GM18508 (cell line): ENCODE results near the gene PTGFR.

ENCODE experiments used
- ATAC-seq: cut with Tn5 transposase; IDR thresholded peaks from one replicate; pipeline ENCODE4 v1.9.1; 2021; ENCODE audit warnings: moderate number of reproducible peaks; ENCODE audit not compliant: insufficient read depth, unreplicated experiment

Gene PTGFR, protein sequence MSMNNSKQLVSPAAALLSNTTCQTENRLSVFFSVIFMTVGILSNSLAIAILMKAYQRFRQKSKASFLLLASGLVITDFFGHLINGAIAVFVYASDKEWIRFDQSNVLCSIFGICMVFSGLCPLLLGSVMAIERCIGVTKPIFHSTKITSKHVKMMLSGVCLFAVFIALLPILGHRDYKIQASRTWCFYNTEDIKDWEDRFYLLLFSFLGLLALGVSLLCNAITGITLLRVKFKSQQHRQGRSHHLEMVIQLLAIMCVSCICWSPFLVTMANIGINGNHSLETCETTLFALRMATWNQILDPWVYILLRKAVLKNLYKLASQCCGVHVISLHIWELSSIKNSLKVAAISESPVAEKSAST

DNA sequence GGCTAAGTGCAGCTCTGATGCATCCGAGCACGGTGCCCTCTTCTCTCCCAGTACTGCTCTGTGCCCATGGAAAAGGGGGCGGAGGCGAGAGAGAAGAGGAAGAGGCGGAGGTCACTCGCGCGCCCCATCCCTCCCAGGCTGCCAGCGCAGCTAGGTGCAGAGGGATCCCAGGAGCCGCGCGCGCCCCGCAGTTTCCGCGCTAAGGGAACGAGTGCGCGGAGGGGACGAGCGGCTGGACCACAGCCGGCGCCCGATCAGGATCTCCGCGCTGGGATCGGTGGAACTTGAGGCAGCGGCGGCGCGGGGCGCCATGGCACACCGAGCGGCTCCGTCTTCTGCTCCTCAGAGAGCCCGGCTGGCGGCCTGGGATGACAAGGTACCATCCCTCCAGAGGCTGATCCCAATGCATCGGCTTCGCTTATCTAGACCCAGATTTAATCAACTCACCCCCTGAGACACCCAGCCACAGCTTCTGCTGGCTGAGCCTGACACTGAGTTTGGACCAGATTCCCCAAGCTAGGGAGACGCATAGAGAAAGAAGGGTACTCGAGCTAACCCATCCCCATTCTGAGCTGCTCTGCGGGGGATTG lies at the start of gene PTGFR:
Gene PTGFR, plus strand, starts transcription at position 114 of the 590 bp plus-strand sequence. CDS start 1,770 bp downstream, outside the sequence.
- ATAC-seq: no peak

DNA sequence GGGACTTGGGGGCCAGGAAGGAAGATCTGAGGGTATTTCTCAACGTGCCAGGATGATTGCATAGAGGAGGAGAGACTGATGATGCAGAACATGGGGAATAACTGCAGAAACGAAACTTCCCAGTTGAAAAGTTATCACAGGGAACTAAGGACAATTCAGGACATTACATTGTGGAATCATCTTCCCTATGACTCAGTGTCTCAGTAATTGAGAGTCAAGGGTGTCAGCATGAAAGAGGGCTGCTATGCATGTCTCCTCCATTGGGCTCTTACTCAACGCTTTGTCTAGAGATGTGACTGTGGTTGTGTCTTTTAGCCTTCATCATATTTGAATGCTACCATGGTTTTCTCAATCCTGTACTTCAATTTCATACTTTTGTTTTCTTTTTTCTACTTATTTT lies 48.9 kb upstream of the PTGFR start:
- ATAC-seq: no peak

DNA sequence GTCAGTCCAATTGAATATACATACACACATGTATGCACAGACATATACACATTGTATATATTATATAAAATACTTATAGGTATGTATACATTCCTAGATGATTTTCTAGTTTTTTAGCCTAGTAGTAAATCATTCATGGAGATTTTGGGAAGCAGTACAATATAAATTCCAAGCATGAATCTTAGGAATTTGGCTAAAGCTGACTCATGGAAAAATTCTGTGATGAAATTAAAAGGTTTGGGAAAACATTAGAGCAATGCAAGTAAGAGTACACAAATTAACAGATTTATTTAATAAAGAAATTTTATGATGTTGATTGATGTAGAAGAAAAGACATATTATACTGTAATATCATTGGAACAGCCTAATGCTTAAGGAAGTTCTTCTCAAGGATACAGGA lies 43.7 kb upstream of the PTGFR start:
- ATAC-seq: no peak

DNA sequence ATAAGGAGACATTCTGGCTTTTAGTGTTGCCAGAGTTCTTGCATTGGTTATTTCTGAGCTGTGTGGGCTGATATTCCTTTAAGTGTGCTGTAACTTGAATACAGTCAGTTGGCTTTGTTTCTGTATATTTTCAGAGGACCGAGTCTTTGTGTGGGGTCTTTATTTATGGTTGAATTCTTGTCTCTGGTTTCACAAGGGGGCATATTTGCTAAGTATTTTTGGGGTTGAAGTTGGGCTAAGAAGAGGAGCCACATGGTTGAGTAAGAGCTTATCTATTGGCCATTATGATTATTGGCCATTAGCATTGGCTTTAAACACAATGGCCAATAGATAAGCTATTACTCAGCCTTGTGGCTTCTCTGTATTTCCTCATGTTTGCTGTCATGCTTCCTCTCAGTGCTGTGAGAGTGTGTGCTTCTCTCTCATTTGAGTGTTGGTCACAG lies 26.3 kb upstream of the PTGFR start:
- no peak for ATAC-seq

DNA sequence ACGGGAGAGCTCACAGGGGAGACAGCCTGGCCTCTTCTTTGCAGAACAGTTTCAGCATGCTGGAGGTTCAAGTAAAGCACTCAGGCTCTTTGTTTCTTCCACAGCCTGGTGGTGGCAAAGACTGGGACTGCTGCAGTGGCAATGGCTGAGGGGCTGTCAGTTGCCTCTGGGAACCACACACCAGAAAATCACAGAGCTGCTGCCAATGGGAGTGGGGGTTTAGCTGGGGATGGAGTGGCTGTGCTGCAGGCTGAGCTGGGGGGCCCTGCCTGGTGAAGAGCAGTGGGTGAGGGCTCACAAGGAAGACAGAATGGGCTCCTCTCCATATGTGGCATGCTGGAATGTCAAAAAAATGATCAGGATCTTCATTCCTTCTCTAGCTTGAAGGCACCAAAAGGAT lies 25.6 kb upstream of the PTGFR start:
- ATAC-seq: no peak

DNA sequence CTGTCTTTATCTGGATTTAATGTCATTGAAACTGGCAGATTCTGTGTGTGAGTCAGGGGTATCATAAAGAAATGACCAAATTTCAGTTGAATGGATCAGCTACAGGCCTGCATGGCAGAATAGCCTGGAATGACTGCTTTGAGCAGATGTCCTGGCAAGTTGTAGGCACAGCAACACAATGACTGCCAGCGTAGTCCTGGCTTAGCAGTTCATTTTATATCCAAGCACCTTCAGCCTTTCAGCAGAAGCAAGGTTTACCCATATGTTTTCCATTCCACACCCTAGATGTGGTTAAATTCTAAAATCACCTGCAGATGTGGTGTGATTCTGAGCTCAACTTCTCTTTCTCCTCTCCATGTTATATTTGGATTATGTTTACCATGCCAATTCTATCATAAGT lies 22.3 kb upstream of the PTGFR start:
- no peak for ATAC-seq

DNA sequence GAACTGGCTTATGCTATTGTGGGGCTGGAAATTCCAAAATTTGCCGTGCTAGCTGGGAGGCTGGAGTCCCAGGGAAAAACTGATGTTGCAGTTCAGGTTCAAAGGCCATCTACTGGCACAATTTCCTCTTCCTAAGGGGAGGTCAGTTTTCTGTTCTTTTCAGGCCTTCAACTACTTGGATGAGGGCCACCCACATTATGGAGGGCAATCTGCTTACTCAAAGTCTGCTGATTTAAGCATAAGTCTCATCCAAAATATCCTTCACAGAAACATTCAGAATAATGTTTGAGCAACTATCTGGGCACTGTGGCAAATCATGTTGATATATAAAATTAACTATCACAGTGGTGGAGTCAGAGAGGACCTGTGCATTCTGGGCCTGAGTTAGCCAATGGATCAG lies 21.2 kb upstream of the PTGFR start:
- no peak for ATAC-seq

DNA sequence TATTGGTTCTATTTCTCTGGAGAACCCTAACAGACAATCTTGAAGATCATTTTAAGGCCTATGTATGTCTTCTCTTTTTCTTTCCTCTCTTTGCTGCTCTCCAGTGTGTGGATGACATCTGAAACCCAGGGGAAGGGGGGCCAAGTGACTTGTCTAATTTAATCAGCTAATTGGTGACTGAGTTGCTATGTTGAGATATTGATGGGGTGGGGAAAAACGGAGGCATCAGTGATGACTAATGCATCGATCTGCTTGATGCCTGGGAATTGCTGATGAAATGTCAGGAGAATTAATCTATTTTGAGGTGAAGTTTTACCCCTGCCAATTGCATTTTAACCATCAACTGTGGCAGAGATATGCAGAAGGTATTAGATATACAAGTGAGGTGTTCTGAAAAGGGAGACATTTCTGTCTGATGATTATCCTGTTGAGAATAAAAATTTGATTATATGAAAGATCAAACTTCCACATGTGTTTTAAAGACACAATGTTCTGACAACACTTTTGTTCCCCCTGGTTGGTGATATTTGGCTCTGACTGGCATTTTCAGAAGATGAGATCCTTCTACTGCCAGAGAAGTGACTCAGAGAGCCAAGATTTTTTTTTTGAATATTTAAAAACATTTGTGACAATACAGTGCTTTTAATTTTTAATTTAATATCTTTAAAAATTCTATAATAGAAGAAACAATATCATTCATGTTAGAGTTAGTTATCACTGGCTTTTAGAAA lies 18.7 kb upstream of the PTGFR start:
- no peak for ATAC-seq

DNA sequence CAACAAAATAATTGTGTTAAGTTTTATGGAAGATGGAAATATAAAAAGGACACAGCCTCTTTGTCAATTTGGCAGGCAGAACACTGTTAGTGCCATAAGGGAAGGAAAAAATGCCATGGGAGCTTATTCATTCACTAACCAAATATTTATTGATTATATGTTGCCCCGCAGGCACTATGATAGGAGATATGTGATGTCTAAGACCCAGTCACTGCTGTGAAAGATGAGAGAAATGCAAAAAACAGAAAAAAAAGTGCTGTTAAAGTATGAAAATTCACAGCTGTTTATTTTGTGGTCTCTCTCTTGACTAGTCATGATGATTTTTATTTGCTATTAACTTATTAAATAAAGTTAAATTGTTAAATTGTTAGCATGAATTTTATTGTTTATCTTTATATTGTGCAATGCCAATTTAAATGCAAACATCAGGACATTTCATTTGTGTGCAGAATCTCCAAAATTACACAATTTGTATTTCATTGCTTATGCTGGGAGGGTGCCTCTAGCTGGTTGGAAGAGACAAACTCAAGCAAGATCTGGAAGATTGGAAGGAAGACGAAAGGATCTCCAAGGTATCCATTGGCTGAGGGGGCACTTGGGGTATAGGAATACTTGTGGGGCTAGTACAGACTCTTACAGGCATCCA lies 17.8 kb upstream of the PTGFR start:
- ATAC-seq: no peak

DNA sequence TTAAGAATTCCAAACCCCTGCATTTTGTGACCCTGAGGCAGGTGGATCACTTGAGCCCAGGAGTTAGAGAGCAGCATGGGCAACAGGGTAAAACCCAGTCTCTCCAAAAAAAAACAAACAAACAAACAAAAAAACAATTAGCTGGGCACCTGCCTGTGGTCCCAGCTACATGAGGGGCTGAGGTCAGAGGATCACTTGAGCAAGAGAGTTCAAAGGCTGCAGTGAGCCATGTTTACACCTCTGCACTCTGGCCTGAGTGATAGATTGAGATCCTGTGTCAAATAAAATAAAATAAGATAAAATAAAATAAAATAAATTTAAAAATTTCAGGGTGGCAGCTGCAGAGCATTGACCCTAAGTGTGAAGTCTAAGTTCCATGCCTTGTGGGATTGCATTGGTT lies 16.7 kb upstream of the PTGFR start:
- no peak for ATAC-seq

DNA sequence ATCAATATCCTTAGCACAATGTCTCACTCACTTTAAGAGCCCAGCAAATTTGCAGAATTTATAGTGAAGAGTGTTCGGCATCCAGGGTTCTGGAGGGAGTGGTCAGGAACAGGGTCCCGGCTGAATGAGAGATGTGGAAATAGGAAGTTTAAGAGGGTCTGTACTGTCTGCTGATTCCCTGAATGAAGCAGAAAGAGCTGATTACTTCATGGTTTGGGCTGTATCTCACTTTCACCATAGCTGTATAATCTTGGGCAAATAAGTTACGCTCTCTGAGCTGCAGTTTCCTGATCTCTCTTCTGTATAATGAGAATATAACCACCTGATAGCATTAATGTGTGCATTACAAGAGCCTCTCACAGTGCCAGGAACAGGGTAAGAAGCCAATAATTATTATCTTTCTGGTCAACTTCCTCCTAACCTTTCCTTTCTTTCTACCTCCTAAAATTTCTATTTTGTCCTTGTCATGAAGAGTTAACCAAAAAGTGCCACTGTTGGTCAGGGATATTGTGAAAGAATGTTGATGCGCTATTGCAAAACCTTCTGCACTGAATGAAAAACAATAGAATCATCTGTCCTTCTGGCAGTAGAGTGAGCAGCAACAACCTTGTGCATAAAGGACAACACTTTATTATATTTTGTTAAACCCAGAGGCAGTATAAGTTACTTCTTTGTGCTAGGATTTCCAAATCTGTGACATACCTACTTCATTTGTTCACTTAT lies 14.7 kb upstream of the PTGFR start:
- ATAC-seq: no peak

DNA sequence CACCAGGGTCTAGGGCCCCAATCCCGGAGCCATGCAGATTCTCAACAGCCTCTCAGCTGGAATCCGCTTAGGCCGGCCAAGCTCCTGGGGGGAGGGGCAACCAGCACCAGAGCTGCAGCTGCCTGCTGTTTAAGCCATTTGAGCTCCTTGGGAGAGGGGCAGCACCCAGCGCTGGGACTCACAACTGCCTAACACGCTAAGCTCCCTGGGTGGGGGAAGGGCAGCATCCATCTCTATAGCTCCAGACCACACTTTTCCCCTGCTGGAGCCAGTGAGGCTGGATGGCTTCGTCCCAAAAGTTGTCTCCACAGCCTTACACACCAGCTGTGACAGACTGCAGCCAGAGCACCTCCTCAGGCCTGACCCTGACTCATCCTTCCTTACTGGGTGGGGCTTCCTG lies 6.9 kb upstream of the PTGFR start:
- ATAC-seq: no peak

DNA sequence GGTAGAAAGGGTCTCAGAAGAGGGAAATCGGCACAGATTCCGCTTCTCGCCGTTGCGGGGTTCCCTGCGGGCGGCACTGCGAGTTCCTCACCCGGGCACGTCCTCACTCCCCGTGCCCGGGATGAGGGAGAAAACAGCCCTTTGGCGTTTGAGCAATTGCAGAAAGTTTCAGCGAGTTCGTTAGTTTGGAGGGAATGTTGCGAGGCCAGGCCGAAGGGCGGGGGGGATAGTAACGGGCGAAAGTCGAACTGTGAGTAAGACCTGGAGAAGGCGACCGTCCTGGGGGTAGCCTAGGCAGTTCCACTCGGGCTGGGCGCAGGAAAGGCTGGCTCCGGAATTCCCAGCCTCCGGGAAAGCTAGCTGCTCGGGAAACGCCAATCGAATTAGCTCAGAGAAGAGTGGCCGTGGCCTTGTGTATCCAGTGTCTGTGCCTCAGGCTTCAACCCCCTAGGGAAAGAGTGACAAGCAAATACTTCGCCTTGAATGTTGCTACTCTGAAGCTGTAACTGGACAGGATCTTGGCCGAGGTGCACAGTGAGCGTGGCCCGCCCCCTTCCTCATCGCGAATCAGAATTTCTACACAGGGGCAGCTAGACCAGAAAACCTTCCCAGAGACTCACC lies 787 bp downstream of the PTGFR start:
- no peak for ATAC-seq

DNA sequence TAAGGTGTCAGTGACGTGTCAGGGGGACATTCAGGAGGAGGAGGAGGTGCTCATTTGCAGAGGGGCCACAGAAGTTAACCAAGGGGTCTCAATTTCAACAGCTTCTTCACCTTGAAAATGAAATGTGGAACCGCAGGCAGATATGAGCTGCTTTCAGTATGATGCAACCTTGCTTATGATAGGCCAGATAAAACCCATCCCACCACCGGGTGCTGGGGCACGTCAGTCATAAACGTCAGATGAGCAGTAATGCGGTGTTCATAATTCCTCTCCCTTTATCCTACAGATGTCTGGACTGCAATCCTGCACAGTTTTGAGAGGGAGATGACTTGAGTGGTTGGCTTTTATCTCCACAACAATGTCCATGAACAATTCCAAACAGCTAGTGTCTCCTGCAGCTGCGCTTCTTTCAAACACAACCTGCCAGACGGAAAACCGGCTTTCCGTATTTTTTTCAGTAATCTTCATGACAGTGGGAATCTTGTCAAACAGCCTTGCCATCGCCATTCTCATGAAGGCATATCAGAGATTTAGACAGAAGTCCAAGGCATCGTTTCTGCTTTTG lies 1.7 kb downstream of the PTGFR start:
- ATAC-seq: no peak

DNA sequence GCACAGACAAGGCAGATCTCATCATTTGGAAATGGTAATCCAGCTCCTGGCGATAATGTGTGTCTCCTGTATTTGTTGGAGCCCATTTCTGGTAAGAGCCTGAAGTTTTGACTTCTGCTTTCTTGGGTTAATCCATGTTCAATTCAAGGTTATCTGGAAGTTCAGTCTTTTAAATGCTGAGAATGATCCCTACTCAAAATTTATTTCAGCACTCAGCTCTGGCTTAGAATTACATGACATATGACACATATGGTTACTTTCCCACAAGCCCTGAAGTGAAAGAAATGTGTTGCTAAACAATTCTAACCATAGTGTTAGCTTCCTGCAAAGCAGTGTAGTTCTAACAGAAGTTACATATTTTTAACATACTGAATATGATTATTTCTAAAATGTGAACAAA lies 2.7 kb downstream of the PTGFR start:
- no peak for ATAC-seq

DNA sequence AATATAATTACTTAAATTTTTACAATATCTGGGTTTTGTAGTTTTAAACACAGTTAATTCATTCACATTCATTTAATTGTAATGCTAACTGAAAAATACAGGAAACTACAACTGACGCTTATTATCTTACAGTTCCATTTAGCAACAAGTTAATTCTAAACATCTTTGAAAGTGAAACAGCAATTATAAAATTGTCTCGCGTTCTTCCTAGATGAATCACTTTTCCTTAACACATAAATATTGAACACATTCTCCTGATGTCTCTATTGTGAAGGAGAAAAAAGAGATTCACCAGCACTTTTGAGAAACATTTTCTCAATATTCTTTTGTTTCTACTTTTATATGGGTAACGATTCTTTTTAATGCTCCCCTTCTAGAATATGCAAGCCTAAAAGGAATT lies 6.4 kb downstream of the PTGFR start:
- no peak for ATAC-seq

DNA sequence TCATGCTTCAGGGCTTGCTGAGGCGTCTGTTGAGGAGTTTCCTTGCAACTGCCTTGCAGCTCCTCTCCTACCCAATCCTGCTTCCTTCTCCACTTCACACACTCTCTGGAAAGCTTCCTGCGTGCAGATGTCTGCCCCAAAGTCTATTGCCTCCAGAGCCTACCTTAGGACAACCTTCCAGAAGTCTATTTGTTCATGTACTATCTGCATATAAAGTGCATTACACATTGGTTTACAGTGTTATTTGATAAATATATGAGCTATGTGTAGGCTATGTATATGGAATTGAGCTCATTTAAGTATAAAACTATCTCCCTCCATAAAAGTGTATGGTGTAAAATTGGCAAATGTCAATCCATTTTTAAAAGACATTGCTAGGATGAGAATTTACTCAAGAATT lies 9.8 kb downstream of the PTGFR start:
- no peak for ATAC-seq

DNA sequence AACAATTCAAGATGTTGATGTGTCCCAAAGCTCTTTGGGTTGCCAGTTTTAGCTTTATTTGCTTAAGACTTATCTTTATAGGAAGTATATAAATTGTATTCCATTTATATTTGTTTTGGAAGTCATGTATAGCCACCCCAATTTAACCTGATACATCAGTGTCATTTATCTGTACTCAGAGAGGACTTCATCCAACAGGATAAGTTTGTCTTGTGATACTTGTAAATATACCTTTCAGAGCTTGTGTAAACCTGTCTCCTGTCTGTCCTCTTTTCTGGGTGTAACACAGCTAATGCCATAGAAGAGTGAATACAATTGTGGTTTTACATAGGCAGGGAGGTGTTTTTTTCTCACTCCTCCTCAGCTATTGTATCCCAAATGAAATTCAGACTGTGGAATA lies 10.4 kb downstream of the PTGFR start:
- no peak for ATAC-seq

DNA sequence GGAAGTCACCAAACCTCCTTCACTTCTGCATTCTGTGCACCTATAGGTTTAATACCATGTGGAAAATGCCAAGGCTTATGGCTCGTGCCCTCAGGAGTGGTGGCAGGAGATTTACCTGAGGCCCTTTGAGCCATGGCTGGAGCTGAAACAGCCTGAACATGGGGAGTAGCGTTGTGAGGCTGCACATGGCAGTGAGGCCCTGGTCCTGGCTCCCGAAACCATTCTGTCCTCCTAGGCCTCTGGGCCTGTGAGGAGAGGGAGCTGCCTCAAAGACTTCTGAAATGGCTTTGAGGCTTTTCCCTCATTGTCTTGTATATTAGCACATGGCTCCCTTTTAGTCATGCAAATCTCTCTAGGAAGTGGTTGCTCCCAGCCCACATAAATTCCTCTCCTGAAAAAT lies 20.6 kb downstream of the PTGFR start:
- no peak for ATAC-seq

DNA sequence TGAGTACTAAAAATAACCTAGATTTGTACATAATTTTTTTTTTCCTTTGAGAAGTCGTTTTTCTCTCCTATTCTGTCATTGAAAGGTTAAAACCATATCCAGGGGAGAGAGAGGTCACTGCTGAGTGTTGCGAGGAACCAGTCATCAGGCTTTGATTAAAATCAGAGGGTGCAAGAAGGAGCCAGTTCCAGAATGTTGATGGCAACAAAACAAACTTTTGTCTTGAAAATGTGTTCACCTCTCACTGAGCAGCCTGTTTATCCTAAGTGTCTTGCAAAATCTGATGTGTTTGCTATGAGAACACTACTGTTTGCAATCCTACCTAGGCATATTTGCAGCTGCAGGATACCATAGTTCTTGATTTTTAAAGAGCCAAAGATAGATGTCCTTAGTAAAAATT lies 25.9 kb downstream of the PTGFR start:
- no peak for ATAC-seq
